Activated CD8-positive, alpha-beta memory T cell treated with anti-CD3 and anti-CD28 coated beads for 4 hours (primary cell): Measurements from ENCODE around the gene DTX3L.

ENCODE experiments used
- DNase-seq, 2 donors: peaks; one replicate each; pipeline ENCODE4 v3.0.0-alpha.2; 2020; ENCODE audit warnings: low read depth in 2 of 2

The DTX3L gene

DNA sequence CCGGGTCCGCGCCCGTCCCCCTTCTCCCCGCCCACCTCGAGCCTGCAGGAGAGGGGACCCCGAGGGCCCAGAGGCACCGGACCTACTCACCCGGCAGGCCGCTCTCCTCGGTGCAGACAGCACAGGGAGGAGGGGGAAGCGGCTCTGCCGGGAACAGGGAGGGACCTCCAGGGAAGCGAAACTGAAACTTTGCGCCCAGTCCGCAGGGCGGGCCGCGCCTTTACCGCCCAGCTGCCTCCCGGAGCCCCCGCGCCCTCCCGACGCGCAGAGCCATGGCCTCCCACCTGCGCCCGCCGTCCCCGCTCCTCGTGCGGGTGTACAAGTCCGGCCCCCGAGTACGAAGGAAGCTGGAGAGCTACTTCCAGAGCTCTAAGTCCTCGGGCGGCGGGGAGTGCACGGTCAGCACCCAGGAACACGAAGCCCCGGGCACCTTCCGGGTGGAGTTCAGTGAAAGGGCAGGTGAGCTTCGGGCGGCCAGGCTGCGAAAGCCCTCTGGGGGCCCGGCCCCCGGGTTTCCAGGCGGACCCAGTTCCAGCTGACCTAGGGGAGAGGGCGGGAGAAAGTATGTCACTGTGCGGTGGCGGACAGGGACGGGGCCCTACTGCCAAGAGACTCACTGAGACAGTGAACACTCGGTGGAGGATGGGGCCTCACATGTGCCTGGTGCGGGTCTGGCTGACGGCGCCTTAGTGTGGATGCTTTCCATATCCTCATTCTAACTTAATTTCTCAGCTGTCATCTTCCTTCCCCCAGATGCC lies at the start of gene DTX3L, which contains the start of gene PARP9:
Gene DTX3L (plus strand): TSS at position 184 of the 758 bp plus-strand sequence. CDS start 89 bp downstream, at position 273.
Gene PARP9 (minus strand): TSS at position 146 of the 758 bp plus-strand sequence. CDS start 4,680 bp downstream, outside the sequence.
- DNase-seq: peak; percentile 78 to 81

DNA sequence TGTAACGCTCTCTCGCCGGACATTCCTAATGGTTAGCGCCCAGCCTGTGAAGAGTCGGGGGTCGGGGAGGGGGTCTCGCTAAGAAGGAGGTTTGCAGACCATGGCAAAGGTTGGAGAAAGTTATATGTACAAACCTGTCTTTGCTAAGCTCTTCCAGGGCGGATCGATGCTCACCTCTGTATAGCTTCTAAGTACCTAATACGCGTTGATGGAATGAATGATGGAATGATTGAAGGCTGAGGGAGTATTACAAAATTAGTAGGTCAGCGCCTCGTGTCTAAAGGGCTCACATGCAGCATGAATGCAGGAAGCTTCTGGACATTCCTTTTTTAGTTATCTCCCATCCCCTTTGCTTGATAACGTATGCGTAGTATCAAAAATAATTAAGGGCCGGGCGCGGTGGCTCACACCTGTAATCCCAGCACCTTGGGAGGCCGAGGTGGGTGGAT lies 49.1 kb upstream of the DTX3L start:
- no peak for DNase-seq

DNA sequence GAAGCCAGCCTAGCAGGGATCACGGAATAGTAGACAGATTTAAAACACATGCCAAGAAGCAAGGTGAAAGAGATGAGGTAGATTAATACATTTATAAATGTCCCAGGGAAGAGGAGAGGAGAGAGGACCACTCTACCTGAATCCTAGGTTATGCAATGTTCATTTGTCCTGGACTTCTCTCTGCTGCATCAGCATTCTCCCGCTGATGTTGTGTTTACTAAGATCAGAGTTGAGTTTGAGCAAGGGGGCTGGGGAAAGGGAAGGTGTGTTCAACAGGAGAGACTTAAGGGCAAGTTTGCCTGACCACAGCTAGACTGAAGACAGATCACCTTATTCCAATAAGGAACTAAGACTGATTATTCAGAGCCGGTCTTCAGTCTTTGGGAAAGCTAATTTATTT lies 48.3 kb upstream of the DTX3L start:
- DNase-seq: no peak

- no peak for DNase-seq
Observed at GRCh38 chr3:122516846-122517360, 47.2 kb upstream of the DTX3L start.

DNA sequence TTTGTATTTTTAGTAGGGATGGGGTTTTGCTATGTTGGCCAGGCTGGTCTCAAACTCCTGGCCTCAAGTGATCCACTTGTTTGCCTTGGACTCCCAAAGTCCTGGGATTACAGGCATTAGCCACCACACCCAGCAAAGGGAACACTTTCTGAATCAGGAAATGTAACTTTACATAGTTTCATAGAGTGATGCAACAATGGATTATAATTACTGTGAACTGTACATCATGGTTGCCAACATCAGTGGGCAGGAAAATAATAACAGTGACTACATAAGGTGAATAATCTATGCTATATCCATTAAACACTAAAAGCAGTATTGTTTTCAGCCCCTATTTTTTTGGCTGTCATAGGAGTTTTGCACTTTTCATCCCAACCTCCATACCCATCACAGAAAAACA lies 44.4 kb upstream of the DTX3L start:
- DNase-seq: no peak

DNA sequence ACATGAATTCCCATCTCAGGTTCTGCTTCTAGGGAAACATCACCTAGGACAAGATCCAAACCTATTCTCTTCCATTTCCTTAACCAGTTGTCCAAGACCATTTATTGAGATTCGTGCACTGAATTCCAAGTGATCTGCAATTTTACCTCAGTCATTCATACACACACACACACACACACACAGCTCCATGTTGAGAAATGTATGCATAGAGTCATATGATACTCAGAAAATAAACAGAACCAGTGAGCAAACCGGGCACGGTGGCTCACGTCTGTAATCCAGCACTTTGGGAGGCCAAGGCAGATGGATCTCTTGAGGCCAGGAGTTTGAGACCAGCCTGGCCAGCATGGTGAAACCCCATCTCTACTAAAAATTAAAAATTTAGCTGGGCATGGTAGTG lies 43.3 kb upstream of the DTX3L start:
- DNase-seq: no peak

GRCh38 chr3:122523317-122523716 lies 40.8 kb upstream of the DTX3L start:
- no peak for DNase-seq

GRCh38 chr3:122530164-122530563 lies 34.0 kb upstream of the DTX3L start:
- no peak for DNase-seq

- no peak for DNase-seq
Observed at GRCh38 chr3:122533480-122533879, 30.7 kb upstream of the DTX3L start.

- peak in 1 of 2 donors; percentile 3 for DNase-seq
Observed at GRCh38 chr3:122533931-122534334, 30.2 kb upstream of the DTX3L start.

- DNase-seq: no peak
Observed at GRCh38 chr3:122535964-122536631, 28.0 kb upstream of the DTX3L start.

DNA sequence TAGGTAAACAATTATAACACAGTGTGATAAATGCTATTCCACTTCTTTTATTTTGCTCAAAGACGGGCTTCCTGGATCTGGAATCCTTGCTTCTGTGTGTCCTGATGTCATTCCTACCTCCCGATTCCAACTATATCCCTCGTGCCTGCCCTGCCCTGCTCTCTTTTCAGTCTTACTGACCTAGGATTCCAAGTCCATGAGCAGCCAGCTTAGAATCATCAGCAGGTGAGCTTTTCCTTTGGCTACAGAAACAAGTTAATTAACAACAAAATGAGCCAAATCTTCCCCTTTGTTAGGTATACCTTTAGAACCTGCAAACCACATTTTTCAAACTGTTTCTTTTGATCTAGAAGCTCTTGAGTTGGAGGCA lies 27.5 kb upstream of the DTX3L start:
- no peak for DNase-seq

- DNase-seq: no peak
Observed at GRCh38 chr3:122538956-122539490, 25.1 kb upstream of the DTX3L start.

- no peak for DNase-seq
Observed at GRCh38 chr3:122546151-122546550, 18.0 kb upstream of the DTX3L start.

- no peak for DNase-seq
Observed at GRCh38 chr3:122548076-122548475, 16.1 kb upstream of the DTX3L start.

DNA sequence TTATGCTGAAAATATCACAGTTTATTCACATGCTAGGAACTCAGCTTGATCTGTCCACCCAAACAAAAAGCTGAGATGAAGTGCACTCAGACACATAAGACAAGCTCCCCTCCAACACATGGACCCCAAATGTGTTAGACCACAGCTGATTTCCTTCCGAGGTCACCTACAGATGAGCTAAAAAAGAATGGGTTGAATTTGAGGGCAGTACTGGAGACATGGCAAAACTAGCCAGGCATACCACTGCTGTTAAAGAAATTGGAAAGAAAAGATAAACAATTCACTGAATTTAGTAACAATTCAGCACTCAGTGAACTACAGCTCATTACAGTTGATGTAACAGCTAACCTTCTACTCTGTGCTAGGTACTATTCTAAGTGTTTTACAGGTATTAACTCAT lies 15.5 kb upstream of the DTX3L start:
- DNase-seq: no peak

- DNase-seq: no peak
Observed at GRCh38 chr3:122553171-122553570, 11.0 kb upstream of the DTX3L start.

- no peak for DNase-seq
Observed at GRCh38 chr3:122555275-122556071, 8.7 kb upstream of the DTX3L start.

DNA sequence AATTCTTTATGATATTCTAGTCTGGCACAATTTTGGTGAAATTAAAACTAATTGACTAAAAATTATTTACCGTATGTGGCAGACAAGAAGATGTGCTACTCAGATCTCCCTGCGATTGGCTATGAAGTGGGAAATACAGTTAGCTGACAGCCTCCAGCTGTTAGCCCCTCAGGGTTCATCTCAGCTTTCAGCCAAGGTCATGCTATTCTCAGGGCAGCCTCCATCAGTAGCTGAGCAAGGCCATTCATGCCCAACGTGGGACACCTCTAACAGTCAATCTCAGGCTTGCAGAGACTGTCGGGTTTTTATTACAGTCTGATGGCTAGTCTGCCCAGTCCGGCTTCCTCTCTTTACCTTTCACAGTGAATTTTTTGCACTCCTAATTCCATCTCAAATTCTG lies 6.8 kb upstream of the DTX3L start:
- DNase-seq: no peak

DNA sequence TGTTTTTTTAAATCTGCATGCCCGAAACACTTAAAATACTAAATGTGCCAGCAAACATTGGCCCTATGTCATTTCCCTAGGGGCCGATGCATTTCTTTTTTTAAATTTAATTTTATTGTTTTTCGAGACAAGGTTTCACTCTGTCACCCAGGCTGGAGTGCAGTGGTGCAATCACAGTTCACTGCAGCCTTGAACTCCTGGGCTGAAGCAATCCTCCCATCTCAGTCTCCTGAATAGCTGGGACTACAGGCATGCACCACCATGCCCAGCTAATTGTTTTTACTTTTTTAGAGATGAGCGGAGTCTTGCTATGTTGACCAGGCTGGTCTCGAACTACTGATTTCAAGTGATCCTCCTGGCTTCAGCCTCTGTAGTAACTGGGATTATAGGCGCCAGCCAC lies 5.5 kb upstream of the DTX3L start:
- DNase-seq: no peak

GRCh38 chr3:122559906-122560305 lies 4.2 kb upstream of the DTX3L start:
- DNase-seq: no peak

DNA sequence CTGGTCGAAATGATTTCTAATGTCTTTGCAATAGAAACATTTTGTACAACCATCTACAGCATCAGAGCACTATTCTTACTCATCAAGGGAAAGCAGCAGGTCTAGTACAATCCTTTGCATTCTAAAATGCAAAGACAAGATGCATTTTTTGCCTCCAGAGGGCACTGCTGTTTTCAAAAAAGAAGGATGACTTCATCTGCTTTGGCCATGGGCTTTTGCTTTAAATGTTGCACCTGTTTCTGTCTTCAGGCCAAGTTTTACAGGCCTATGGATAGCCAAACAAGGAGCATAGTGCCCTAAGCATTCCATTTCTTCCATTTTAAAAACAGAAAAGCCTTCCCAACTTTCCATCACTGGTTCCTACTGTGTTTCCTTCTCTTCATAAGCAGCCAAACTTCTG lies 3.5 kb upstream of the DTX3L start:
- peak; percentile 23 to 41 for DNase-seq
